Measurements from ENCODE around the gene MAP4K5. TPM values are rescaled to one million over a fixed set of nuclear protein-coding genes. Genes with fewer than 3 reads are reported as not detected.
A peak's percentile ranks its signal among the peaks of the same experiment; 100 is the strongest.
"Not testable (repeated sequence)": the region's sequence is repeated elsewhere in the genome, so short reads cannot be mapped to it uniquely, and the experiment has no call there.

MAP4K5 gene
- total RNA-seq, 4 donors from 2014 or later = 81.5 to 138 (median 107) TPM

- peaks cover 0 to 41% (median 0%) of the 10 kb centered on the region in 3 donors for H3K9me3 ChIP-seq
- H3K36me3 ChIP-seq = no peaks in the 10 kb centered on the region
- no peak for TF ChIP-seq CTCF (IDR thresholded peaks at IDR 0.05)
- no peak for TF ChIP-seq EP300 (IDR thresholded peaks at IDR 0.05)
- no peak for TF ChIP-seq POLR2A (IDR thresholded peaks at IDR 0.05)
- no peak for TF ChIP-seq POLR2AphosphoS5 (IDR thresholded peaks at IDR 0.05)
- no peak overlapping the region for H3K4me3 ChIP-seq
- H3K27ac ChIP-seq = no peak overlapping the region
- no peaks in the 10 kb centered on the region for H3K4me1 ChIP-seq
- H3K27me3 ChIP-seq = no peaks in the 10 kb centered on the region
- ATAC-seq = no peak
These were observed 37.4 kb upstream of the MAP4K5 start for GRCh38 chr14:50569714-50570274.

- no peak for TF ChIP-seq POLR2A (IDR thresholded peaks at IDR 0.05)
- no peak for TF ChIP-seq EP300 (IDR thresholded peaks at IDR 0.05)
- no peak for TF ChIP-seq POLR2AphosphoS5 (IDR thresholded peaks at IDR 0.05)
- TF ChIP-seq CTCF (IDR thresholded peaks at IDR 0.05) = no peak
- Histone ChIP-seq H3K9me3 (no peaks in the 10 kb centered on the region), H3K4me1 (peaks cover 4 to 23% (median 6%) of the 10 kb centered on the region in 3 donors), H3K4me3 (no peak overlapping the region), H3K27me3 (no peaks in the 10 kb centered on the region), H3K36me3 (no peaks in the 10 kb centered on the region), H3K27ac (no peak overlapping the region)
- ATAC-seq = no peak
- 73 to 80% methylated on average over 1 of the region's 1 CpG for whole genome bisulfite sequencing, 2 donors (ENCODE audit: low coverage in 1 of 2)
These were observed 30.5 kb upstream of the MAP4K5 start for GRCh38 chr14:50562841-50563240.

- peak; percentile 78 for TF ChIP-seq POLR2AphosphoS5 (IDR thresholded peaks at IDR 0.05)
- TF ChIP-seq EP300 (IDR thresholded peaks at IDR 0.05) = no peak
- peak; percentile 35 to 44 for TF ChIP-seq POLR2A (IDR thresholded peaks at IDR 0.05)
- peak; percentile 87 for ATAC-seq
- Histone ChIP-seq H3K4me3 (peak overlapping the region; percentile 70 to 97), H3K27me3 (no peaks in the 10 kb centered on the region), H3K36me3 (no peaks in the 10 kb centered on the region), H3K4me1 (peaks cover 4 to 23% (median 6%) of the 10 kb centered on the region in 3 donors), H3K27ac (peak overlapping the region; percentile 94 to 97 (median 96)), H3K9me3 (no peaks in the 10 kb centered on the region)
- WGBS, 2 donors (ENCODE audit: low coverage in 1 of 2) = 0% methylated on average over 3 to 6 of the region's 21 CpGs
These were observed 28.5 kb upstream of the MAP4K5 start for GRCh38 chr14:50560931-50561285.

- peak in 1 of 4 experiments; percentile 17 for TF ChIP-seq CTCF (IDR thresholded peaks at IDR 0.05)
- TF ChIP-seq POLR2A (IDR thresholded peaks at IDR 0.05) = peak; percentile 51
- TF ChIP-seq EP300 (IDR thresholded peaks at IDR 0.05) = no peak
- peak; percentile 47 for TF ChIP-seq POLR2AphosphoS5 (IDR thresholded peaks at IDR 0.05)
- Histone ChIP-seq H3K36me3 (no peaks in the 10 kb centered on the region), H3K9me3 (no peaks in the 10 kb centered on the region), H3K4me1 (peaks cover 4 to 23% (median 6%) of the 10 kb centered on the region in 3 donors), H3K27ac (peak within 1 kb of the TSS; percentile 94 to 97 (median 96)), H3K4me3 (peak within 1 kb of the TSS; percentile 70 to 97), H3K27me3 (no peaks in the 10 kb centered on the region)
- 0% methylated on average over 3 to 7 of the region's 66 CpGs for WGBS, 2 donors (ENCODE audit: low coverage in 1 of 2)
- peak; percentile 91 for ATAC-seq
These were observed 27.9 kb upstream of the MAP4K5 start, which contains the start of gene ATL1 for GRCh38 chr14:50559990-50560930. Gene ATL1 (plus strand): TSS chr14:50560145. CDS start chr14:50560266, 121 bp downstream.

GRCh38 chr14:50552796-50553195, 20.4 kb upstream of the MAP4K5 start:
- H3K36me3 ChIP-seq, H3K27me3 ChIP-seq, H3K27ac ChIP-seq, H3K4me1 ChIP-seq, ATAC-seq, H3K9me3 ChIP-seq, H3K4me3 ChIP-seq: not testable (repeated sequence)
- WGBS, 2 donors (ENCODE audit: low coverage in 1 of 2) = 78 to 84% methylated on average over 2 to 3 of the region's 3 CpGs
